IPS DF 4.7 (cell line): ENCODE data around the gene USP10.

Source experiments
- DNase-seq: peaks from one replicate; pipeline ENCODE4 v3.0.0-alpha.2; 2013; ENCODE audit warnings: low spot score; ENCODE audit errors: extremely low read depth

The USP10 gene

GRCh38 chr16:84749815-84750214 lies 50.0 kb downstream of the USP10 start:
- DNase-seq, result no peak

GRCh38 chr16:84750575-84750974 lies 50.8 kb downstream of the USP10 start:
- DNase-seq, result no peak

GRCh38 chr16:84751241-84751640 lies 51.4 kb downstream of the USP10 start:
- DNase-seq, result no peak

DNA sequence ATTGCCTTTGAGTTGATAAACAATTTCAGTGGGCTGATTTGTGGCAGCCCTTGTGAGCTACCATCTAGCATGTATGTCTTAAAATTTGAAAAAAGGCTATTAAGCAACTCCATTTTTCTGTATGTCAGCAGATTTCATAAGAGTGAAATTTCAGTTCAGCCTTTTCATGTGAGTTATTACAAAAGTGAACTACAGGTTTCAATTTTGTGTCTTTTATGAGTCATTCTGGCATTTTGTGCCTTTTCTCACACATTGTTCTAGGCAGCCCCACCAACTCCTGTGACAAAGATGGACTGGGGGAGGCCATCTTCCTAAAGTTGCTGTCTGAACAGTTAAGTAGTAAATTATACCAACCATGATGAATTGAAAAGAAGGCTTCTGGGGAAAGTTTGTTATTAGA lies 52.1 kb downstream of the USP10 start:
- DNase-seq, result no peak

- no peak for DNase-seq
Measured at GRCh38 chr16:84752600-84752999, 52.8 kb downstream of the USP10 start.

- DNase-seq, result no peak
Measured at GRCh38 chr16:84753412-84754326, 53.9 kb downstream of the USP10 start.

DNA sequence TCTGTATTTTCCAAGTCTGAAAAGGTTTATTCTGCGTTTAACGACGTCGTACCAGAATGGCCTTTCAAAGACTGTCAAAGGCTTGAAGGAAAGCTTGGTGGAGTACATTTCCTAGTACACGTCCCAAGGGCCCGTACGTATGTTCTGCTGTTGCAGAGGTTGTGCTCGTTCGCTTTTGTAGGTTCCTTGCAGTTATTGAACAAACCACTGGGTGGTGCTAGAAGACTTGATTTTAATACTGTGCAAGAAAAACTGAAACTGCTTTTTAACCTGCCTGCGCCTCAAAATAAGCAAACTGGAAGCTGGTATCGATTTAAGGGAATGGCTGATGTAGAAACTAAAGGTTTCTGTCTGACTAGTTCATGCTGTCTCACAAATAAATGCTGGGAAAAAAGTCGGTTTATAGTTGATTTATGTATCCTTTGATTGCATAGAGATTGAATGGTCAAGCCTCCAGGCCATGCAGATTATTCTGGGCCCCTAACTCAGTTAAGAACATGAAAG lies 54.6 kb downstream of the USP10 start:
- peak; percentile 78 for DNase-seq

DNA sequence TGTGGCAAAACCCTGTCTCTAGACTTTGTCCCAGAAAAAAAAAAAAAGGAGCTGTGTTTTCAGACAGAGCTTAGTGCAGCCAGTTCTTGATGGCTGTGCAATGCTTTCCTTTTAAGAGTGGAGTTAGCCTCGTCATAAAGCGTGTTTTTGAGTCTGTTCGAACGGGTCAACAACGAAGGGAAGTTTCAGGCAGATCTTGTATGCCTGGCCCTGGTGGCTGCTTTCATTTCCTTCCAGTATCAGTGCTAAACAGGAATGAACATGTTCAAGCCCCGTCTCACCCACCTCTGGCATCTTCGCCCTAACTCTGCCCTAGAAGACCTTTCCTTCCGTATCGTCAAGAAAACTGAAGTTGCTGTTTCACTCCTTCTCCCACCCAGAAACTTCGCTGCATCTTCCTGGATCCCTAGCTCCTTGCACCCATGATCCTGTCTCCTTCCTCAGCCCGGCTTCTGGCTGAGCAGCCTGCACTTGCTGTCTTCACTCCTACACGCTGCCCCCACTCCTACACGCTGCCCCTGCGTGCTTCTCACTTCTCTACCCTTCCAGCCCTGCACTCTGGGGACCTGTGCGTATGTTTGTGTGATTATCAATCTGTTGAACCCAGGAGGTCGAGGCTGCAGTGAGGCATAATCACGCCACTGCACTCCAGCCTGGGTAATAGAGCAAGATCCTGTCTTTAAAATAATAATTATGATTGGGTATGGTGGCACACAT lies 55.3 kb downstream of the USP10 start:
- DNase-seq, result no peak

GRCh38 chr16:84756830-84757229 lies 57.0 kb downstream of the USP10 start:
- no peak for DNase-seq

GRCh38 chr16:84758627-84759026 lies 58.8 kb downstream of the USP10 start:
- no peak for DNase-seq

DNA sequence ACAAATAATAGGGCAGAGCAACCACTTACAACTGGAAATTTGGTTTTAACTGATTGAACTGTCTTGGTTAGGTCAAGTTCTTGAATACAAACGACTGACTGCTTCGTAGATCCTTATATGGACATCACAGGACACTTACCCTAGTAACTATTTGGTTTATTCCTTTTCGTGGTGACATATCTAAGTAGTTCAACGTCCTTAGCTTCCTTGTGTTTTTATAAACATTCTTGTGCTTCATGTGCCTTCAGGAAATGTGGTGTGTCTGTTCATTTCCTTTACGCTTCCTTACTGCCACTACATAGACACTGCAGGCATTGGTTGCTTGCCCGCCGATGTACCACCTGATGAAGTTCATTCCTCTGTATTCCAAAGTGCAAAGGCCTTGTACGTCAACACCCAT lies 59.3 kb downstream of the USP10 start:
- DNase-seq, result no peak

DNA sequence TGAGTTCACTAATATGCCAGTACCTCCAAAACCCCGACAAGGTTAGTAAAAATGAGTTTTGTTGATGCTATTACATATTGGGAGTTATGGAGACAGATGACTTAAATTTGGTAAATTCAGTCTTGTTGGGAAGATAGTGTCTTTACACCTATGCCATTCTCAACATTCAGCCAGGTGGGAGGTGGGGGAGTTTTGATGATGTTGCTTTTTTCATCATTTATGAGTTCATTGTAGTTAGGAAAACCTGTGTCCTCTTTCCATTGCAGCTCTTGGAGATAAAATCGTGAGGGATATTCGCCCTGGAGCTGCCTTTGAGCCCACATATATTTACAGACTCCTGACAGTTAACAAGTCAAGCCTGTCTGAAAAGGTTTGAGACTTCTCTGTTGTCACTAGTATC lies 60.1 kb downstream of the USP10 start:
- no peak for DNase-seq

DNA sequence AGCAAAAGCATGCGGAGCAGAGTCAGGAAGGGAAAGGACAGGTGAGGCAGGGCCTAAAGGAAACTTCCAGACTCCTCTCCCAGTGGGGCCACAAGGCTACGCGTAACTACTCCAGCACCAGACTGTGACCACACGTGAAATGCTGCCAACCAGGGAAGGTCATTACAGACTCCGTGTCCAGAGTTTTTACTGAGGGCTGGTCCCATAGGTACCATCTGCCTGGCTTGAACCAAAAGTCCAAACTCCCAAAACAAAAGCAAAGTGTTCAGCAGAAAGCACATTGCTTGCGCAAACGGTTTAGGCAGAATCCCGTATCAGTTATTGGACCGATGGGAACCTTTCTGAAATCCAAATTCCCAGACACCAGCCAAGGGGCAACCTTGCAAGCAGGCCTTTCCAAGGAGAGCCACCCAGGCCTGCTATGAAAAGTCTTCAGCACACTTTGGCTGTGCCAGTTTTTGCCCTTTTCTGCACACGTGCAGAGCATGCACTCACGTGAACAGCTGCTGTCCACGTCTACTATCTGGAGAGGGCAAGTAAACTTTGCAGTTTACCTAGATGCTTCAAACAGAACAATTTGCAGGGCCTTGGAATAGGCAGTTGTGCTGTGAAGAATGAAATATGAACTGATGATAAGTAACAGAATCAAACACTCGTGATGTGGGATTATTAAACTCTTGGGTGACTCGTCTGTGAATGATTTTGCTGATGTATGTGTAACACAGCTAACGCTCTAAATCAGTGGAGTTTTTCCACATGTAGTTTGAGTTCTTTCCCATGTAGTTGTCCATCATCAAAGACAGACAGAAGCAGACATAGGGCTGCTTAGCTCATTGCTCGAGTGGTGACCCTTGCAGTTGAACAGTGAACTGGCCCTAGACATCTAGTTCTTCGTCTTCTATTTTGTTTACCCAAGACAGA lies 61.9 kb downstream of the USP10 start:
- DNase-seq, result no peak

GRCh38 chr16:84763164-84763563 lies 63.4 kb downstream of the USP10 start:
- no peak for DNase-seq

DNA sequence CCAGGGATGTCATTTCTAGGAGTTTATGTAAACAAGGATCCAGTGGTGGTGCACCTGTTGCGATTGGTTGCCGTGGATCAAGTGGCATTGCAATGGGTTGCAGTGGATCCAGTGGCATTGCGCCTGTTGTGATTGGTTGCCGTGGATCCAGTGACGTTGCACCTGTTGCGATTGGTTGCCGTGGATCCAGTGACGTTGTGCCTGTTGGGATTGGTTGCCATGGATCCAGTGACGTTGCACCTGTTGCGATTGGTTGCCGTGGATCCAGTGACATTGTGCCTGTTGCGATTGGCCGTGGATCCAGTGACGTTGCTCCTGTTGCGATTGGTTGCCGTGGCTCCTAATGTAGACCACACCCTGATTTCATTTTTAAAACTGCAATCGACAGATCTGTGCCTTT lies 63.8 kb downstream of the USP10 start:
- DNase-seq, result no peak

GRCh38 chr16:84764970-84765369 lies 65.2 kb downstream of the USP10 start:
- DNase-seq, result no peak

DNA sequence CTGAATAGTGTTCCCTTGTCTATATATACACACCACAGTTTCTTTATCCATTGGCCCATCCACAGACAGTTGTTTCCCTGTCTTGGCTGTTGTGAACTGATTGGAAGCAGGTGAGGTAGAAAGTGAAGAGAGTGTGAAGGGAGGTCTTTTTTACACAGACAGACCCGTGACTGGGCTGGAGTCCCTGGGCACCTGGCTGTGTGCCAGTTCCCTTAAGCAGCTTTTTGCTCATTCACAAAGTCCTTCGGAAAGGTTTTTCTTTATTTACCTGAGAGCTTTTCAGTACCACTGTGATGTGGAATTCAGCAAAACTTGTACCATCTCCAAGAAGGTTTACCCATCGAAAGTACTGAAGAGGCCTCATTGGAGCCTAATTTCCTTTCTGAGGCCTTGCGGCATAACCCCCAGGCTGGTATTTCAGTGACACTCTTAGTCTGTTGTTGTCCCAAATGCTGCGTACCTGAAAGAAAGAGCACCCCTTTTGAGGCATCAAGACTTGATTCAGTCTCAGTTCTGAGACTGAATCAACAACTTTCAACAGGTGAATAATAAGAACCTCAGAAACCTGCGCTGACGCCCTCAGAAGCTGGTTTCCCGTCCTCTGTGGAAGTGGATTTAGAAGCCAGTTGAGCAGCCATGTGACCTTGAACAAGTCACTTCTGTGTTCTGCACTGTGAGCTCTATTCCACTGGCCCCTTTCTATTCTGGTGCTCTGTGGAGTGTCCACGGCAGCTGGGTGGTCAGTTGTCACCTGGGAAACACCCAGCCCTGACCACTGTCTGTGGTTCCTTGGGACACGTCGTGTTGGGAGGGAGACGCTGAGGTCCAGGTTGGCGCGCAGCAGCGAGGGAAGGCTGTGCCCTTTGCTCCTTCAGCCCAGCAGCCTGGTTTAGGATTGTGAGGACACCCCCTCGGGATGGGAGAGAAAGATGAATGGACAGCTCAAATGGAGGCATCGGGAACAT lies 66.1 kb downstream of the USP10 start:
- no peak for DNase-seq

DNA sequence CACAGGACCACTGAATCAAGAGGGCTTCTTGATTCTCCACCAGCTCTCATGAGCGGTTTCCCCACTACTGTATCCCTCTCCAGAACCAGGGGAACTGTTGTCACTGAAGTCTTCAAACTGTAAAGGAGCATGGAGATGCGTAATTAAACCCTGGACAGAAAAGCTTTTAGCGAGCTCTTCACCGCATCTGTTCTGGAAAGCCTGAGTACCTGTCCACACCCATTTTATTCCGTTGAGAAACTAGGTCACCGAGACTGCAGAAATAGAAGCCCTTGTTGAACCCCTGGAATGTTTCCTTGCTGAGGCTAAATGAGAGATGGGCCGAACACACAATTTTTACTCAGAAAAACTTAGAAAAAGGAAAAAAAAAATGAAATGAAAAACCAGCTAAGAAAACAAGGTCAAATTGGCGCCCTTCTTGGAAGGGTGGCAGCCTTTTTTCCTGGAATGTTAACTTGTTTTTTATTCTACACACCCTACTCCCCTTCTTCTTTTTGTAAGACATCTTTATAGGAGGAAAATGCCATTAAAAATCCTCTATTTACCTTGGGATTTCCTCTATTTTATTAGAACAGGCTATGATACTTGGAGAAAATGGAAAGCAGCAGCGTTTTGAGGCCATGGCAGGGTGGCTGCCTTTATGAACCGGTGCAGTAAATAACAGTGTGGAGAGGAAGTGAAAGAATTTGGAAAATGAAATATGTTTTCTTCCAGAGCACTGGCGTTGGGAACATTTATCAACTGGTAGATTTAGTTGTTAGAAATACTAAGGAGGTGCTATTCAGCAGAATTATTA lies 67.4 kb downstream of the USP10 start:
- no peak for DNase-seq

DNA sequence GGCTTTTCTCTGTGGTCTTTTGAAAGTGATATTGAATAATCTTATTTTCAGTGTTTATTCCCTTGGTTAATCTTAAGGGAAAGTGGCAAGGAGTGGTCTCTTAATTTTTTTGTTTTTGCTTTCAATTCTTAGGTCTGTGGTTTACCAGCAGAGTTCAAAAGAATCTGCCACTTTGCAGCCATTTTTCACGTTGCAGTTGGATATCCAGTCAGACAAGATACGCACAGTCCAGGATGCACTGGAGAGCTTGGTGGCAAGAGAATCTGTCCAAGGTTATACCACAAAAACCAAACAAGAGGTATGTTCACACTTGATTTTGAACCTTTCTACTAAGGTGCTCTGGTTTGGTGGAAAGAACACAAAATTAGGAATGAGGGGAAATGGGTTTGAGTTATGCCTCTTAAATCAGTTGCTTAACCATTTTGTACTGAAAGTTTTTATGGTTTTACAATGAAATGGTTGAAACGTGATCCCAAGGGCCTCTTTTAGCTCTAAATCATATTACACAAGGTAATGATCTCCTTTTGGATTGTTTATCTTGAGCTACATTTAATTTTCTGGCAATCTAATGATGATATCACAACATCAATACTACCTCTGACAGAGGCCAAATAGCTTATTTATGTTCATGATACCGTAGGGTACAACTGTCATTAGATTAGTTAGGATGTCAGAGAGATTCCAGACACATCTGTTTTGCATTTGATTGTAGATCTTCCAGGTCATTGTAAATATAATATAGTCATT lies 68.4 kb downstream of the USP10 start:
- DNase-seq, result no peak
